ENCODE data around the gene GCNT2.

DNA sequence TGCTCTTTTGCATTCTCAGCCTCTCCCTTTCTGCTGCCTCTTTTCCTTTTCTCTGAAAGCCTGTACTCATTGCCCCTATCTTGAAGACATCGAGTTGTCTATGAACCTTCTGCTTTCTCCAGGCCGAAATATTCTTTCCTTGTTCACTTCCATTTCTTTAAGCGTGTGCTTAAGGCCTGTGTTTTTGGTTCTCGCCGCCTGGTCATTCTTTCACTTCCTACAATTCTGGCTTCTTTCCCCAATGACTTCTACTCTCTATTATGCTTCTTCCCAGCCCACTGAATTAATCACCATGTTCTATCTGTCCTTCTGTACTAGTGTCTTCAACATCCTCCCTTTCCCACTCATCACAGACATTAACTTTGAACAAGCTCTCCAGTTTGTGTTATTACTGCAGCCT is 103.7 kb downstream of the GCNT2 start:
- TF ChIP-seq, protein P1, sequence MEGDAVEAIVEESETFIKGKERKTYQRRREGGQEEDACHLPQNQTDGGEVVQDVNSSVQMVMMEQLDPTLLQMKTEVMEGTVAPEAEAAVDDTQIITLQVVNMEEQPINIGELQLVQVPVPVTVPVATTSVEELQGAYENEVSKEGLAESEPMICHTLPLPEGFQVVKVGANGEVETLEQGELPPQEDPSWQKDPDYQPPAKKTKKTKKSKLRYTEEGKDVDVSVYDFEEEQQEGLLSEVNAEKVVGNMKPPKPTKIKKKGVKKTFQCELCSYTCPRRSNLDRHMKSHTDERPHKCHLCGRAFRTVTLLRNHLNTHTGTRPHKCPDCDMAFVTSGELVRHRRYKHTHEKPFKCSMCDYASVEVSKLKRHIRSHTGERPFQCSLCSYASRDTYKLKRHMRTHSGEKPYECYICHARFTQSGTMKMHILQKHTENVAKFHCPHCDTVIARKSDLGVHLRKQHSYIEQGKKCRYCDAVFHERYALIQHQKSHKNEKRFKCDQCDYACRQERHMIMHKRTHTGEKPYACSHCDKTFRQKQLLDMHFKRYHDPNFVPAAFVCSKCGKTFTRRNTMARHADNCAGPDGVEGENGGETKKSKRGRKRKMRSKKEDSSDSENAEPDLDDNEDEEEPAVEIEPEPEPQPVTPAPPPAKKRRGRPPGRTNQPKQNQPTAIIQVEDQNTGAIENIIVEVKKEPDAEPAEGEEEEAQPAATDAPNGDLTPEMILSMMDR (IDR thresholded peaks at IDR 0.05): no peak
- TF ChIP-seq POLR2A (IDR thresholded peaks at IDR 0.05): no peak

Data from Peyer's patch (tissue), 4 donors.